ENCODE data around the gene ITGB4.

- no peak for TF ChIP-seq SUZ12 (IDR thresholded peaks at IDR 0.05)
- no peak for TF ChIP-seq SP1 (IDR thresholded peaks at IDR 0.05)
- TF ChIP-seq FOXM1 (IDR thresholded peaks at IDR 0.05; ENCODE audit: borderline replicate concordance) = no peak
- peak; percentile 31; the same call in 1 of the 2 replicates for TF ChIP-seq ELF4 (IDR thresholded peaks at IDR 0.05)
- no peak for TF ChIP-seq ARNT (IDR thresholded peaks at IDR 0.05)
- no peak for TF ChIP-seq ZNF384 (IDR thresholded peaks at IDR 0.05)
These were observed 55.4 kb downstream of the ITGB4 start for GRCh38 chr17:75776386-75777295.

All from HEK293T (cell line).